ENCODE results near the gene NAALADL2. TPM values are rescaled to one million over a fixed set of nuclear protein-coding genes. Genes with fewer than 3 reads are reported as not detected.

The NAALADL2 gene
- total RNA-seq, 1 donor from 2014 or later = 59.2 TPM

- DNase-seq (ENCODE audit: low spot score) = no peak
These were observed 341.4 kb downstream of the NAALADL2 start for GRCh38 chr3:175200391-175201095.

DNA sequence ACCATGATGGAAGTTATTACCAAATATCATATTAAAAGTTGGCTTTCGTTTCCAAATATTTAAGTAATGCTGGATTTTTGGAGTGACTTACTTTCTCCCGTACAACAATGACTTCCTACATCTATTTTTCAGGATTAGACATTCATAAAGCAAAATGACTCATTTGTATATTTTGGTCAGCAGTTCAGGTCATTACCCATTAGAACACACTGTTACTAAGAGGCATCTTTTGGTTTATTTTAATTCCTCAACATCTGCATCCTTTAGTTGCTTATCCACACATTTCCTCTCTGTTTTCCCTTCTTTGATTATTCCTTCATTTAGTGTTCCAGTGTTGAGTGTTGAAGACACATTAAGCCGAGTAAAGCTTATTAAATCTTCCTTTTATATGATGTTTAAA, 348.2 kb downstream of the NAALADL2 start:
- no peak for DNase-seq (ENCODE audit: low spot score)

GRCh38 chr3:175208326-175208725, 349.2 kb downstream of the NAALADL2 start:
- no peak for DNase-seq (ENCODE audit: low spot score)

DNA sequence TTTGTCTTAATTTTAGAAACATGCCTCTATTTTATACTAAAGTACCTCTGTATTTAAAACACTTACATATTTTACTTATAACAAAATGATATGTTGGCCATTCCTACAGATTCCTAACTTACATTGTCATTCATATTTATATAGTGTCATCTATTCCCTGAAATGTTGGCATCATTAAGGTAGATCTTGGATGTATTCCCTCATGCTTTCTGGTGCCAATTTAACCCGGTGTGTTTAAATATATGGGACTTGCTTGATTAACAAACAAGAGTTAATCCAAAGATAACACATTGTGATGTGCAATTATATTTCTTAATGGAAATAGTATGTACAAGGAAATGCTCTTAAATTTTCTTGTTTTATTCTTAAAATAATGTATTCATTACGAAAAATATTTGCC, 352.3 kb downstream of the NAALADL2 start:
- DNase-seq (ENCODE audit: low spot score) = no peak

- no peak for DNase-seq (ENCODE audit: low spot score)
These were observed 353.8 kb downstream of the NAALADL2 start for GRCh38 chr3:175212896-175213295.

DNA sequence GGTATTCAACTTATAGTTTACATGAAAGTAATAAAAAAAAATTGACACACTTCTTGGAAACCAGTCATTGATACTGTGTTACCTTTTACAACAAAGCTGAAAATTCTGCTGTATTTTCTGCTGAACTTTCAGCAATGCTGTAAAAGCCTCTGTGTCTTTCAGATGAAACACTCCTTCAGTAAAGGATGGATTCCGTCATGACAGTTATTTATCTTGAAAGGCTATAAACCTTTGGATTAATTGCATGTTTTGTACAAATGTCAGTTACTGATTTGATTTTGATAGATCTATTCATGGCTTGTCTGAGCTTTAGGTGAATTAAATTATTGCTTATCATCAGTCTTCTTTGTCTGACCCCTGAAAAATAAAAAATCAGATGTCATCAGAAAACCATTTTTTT, 355.1 kb downstream of the NAALADL2 start:
- DNase-seq (ENCODE audit: low spot score) = no peak

- DNase-seq (ENCODE audit: low spot score) = no peak
These were observed 356.7 kb downstream of the NAALADL2 start for GRCh38 chr3:175215833-175216232.

DNA sequence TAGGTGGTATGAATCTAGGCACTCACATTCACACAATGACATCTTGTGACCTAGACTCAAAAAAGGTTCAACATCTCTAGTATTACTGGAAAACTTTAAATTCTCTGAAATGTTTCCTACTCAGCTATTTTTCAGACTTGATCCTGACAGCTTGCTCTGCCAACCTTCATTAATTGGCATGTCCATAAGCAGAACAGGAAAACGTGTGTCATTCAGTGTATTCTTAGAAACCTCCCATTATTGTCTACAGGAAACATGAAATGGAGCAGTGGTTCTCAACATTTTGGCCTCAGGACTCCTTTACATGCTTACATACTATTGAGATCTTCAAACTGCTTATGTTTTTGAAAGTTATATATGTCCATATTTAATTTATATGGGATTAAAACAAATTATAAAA, 363.2 kb downstream of the NAALADL2 start:
- no peak for DNase-seq (ENCODE audit: low spot score)

DNA sequence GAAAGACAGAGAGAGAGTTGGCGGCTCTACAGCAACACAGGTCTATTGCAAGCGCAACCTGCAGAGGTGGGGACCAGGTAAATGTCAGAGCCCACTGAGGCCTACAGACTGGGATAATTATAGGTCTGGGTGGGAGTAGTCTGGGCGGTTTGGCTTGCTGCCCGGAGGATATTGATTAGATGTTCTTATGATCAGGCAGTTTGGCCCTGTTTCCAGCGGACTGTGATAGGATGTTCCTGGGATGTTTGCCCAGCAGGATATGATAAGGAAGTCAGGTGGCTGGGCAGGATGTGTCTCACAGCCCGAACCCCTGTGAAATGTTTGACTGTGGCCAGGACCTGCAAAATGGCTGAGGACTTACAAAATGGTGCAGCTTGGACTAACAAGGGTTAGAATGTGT, 364.9 kb downstream of the NAALADL2 start:
- no peak for DNase-seq (ENCODE audit: low spot score)

- DNase-seq (ENCODE audit: low spot score) = no peak
These were observed 367.3 kb downstream of the NAALADL2 start for GRCh38 chr3:175226444-175226843.

GRCh38 chr3:175227126-175227525, 368.0 kb downstream of the NAALADL2 start:
- DNase-seq (ENCODE audit: low spot score) = no peak

GRCh38 chr3:175233957-175234940, 375.1 kb downstream of the NAALADL2 start:
- DNase-seq (ENCODE audit: low spot score) = no peak

DNA sequence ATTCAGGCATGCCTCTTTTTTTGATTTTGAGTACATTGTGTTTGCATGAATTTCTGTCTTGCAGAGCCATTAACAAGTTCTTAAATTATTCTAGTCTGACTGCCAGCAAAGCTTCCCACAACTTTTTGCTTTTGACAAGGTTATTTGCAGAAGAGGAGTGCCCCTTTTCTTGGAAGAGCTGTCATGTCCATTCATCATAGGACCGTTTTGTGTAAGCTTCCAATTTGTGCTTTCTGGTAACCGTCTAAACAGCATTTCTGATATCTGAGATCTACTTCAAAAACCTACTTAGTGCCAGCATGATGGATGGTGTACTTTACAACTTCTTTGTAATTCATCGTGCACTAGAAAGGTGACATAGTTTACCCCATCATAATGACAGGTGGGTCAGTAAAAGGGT, 379.7 kb downstream of the NAALADL2 start:
- no peak for DNase-seq (ENCODE audit: low spot score)

- DNase-seq (ENCODE audit: low spot score) = no peak
These were observed 381.8 kb downstream of the NAALADL2 start for GRCh38 chr3:175240921-175241320.

DNA sequence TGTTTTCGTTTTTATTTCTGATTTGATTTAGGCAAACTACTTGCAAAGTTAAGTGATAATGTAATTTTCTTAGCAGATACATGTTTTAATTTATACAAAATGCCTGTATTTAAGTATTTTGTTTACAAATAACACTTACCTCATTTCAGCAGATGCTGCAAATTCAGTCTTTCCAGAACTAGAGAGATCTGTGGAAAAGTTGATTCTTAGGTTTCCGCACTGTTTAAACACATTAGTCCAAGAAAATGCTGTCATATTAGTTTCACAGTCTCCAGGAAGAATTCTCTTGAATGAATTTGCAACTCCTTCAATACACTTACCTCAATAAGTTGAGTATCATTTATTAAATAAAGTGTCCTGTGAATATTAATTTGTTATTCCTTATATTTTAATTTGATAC, 383.1 kb downstream of the NAALADL2 start:
- DNase-seq (ENCODE audit: low spot score) = no peak

DNA sequence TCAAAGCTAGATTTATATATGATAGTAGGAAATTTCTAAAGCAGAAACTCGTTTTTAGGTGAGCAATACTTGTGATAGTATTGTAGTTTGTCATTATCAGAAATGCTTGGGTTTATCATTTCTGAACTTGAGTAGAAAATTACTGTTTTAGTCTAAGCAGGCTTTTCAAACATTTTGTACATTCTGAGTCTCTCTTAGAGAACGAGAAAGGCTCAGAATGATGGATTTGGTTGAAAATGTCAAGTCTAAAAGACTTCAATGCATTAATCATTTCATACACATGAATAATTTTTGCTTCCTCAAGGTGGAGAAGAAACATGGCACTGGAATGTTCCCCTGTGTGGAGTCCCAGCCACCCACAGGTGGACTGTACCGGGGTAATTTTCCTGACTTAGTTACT, 387.1 kb downstream of the NAALADL2 start:
- no peak for DNase-seq (ENCODE audit: low spot score)

GRCh38 chr3:175246766-175247165, 387.6 kb downstream of the NAALADL2 start:
- DNase-seq (ENCODE audit: low spot score) = no peak

GRCh38 chr3:175247629-175248028, 388.5 kb downstream of the NAALADL2 start:
- DNase-seq (ENCODE audit: low spot score) = no peak

GRCh38 chr3:175248832-175249231, 389.7 kb downstream of the NAALADL2 start:
- no peak for DNase-seq (ENCODE audit: low spot score)

- no peak for DNase-seq (ENCODE audit: low spot score)
These were observed 396.6 kb downstream of the NAALADL2 start for GRCh38 chr3:175255698-175256097.

GRCh38 chr3:175257123-175257522, 398.0 kb downstream of the NAALADL2 start:
- no peak for DNase-seq (ENCODE audit: low spot score)

GRCh38 chr3:175258763-175259162, 399.6 kb downstream of the NAALADL2 start:
- DNase-seq (ENCODE audit: low spot score) = no peak
